Hematopoietic multipotent progenitor cell treated with erythropoietin and hydrocortisone succinate and interleukin-3 and kit ligand, for 17 days (in vitro differentiated cells): ENCODE results near the gene FEZ2.
"Not testable (repeated sequence)": the region's sequence is repeated elsewhere in the genome, so short reads cannot be mapped to it uniquely, and the experiment has no call there.

Source experiments
- DNase-seq: peaks from one replicate; pipeline ENCODE4 v3.0.0-alpha.2; 2015; ENCODE audit warnings: low spot score

FEZ2 gene

GRCh38 chr2:36597532-36598377 lies at the start of gene FEZ2:
FEZ2 (minus strand) TSS chr2:36598168; CDS start chr2:36598142, 26 bp downstream.
- DNase-seq = peak; percentile 22

- DNase-seq = no peak
Observed at GRCh38 chr2:36634981-36635597, 37.1 kb upstream of the FEZ2 start.

GRCh38 chr2:36633470-36634092 lies 35.6 kb upstream of the FEZ2 start:
- no peak for DNase-seq

- no peak for DNase-seq
Observed at GRCh38 chr2:36626756-36627155, 28.8 kb upstream of the FEZ2 start.

- no peak for DNase-seq
Observed at GRCh38 chr2:36626071-36626470, 28.1 kb upstream of the FEZ2 start.

- DNase-seq = no peak
Observed at GRCh38 chr2:36625304-36625703, 27.3 kb upstream of the FEZ2 start.

GRCh38 chr2:36620321-36620720 lies 22.4 kb upstream of the FEZ2 start:
- DNase-seq = no peak

GRCh38 chr2:36618381-36618780 lies 20.4 kb upstream of the FEZ2 start:
- no peak for DNase-seq

- no peak for DNase-seq
Observed at GRCh38 chr2:36616947-36617346, 19.0 kb upstream of the FEZ2 start.

GRCh38 chr2:36615222-36615621 lies 17.3 kb upstream of the FEZ2 start:
- DNase-seq = no peak

- DNase-seq = no peak
Observed at GRCh38 chr2:36613801-36614200, 15.8 kb upstream of the FEZ2 start.

GRCh38 chr2:36611316-36611990 lies 13.5 kb upstream of the FEZ2 start:
- DNase-seq = no peak

- no peak for DNase-seq
Observed at GRCh38 chr2:36609507-36609906, 11.5 kb upstream of the FEZ2 start.

GRCh38 chr2:36607947-36608346 lies 10.0 kb upstream of the FEZ2 start:
- DNase-seq = no peak

GRCh38 chr2:36606925-36607324 lies 9.0 kb upstream of the FEZ2 start:
- no peak for DNase-seq

GRCh38 chr2:36605273-36605672 lies 7.3 kb upstream of the FEZ2 start:
- no peak for DNase-seq

GRCh38 chr2:36603629-36604028 lies 5.7 kb upstream of the FEZ2 start:
- not testable (repeated sequence) for DNase-seq

GRCh38 chr2:36597003-36597531 lies 901 bp downstream of the FEZ2 start:
- no peak for DNase-seq

- no peak for DNase-seq
Observed at GRCh38 chr2:36596397-36596796, 1.6 kb downstream of the FEZ2 start.

GRCh38 chr2:36594849-36595248 lies 3.1 kb downstream of the FEZ2 start:
- no peak for DNase-seq

GRCh38 chr2:36589230-36589630 lies 8.7 kb downstream of the FEZ2 start:
- no peak for DNase-seq

- no peak for DNase-seq
Observed at GRCh38 chr2:36587556-36587955, 10.4 kb downstream of the FEZ2 start.
